Measurements from ENCODE around the gene THSD4. TPM values are rescaled to one million over a fixed set of nuclear protein-coding genes. Genes with fewer than 3 reads are reported as not detected.
A peak's percentile ranks its signal among the peaks of the same experiment; 100 is the strongest.

The THSD4 gene
- polyA plus RNA-seq, 1 donor (not counting 4 experiments of a cell fraction or from before 2014, with no cell fraction given): 24.5 TPM

DNA sequence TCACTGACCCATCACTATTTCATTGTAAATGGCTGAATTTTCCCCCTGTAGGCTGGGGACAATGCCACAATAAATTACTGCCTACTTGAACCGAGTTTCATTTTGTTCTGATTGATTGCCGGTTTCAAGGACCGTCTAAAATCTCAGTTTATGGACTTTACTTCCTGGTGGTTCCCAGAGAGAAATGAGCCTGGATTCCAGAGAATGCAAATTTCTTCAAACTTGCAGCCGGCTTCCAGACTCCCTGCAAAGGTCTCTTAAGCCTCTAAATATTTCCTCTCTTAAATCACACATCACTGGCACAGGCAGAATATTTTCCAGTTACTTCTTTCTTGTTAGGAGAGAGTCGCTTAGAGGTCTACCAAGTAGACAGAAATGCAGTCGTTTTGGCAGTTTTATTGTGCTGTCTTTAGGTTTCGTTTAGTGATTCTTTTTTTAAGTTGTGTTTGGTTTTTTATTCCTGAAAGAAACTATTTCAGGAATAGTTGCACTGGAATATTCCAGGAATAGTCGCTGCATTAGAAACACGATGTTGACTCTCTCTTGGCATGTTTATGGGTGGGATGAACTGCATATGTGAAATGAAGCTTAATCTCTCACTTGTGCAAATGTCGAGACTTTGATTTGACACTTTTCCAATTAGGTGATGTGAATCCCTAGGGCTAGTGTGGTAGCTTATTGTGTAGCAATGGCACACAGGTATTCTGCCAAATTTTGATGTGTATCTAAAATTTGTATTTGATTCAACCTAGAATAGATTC is 411.0 kb downstream of the THSD4 start:
- Histone ChIP-seq H3K27me3 (ENCODE audit: control insufficient read depth, extremely low read depth, insufficient read depth, low read length) (no peaks in the 10 kb centered on the region), H3K4me3 (ENCODE audit: control insufficient read depth in 2 of 3, extremely low read depth in 1 of 3, insufficient read depth in 2 of 3, low read depth in 1 of 3, low read length in 3 of 3) (no peak overlapping the region), H3K9me3 (ENCODE audit: control insufficient read depth, low read depth, low read length) (no peaks in the 10 kb centered on the region), H3K9ac (ENCODE audit: control insufficient read depth, extremely low read depth, insufficient read depth, low read length) (no peak overlapping the region), H3K27ac (ENCODE audit: control insufficient read depth, insufficient read depth, low read length) (no peak overlapping the region), H3K4me1 (ENCODE audit: control insufficient read depth, extremely low read depth, insufficient read depth, low read length) (peaks cover 8% of the 10 kb centered on the region), H4K20me1 (ENCODE audit: control insufficient read depth, extremely low read depth, insufficient read depth, low read length) (no peaks in the 10 kb centered on the region), H3K4me2 (ENCODE audit: control insufficient read depth, extremely low read depth, insufficient read depth, low read depth, low read length) (no peak overlapping the region), H3K79me2 (ENCODE audit: control insufficient read depth, insufficient read depth, low read length) (no peaks in the 10 kb centered on the region), H2AFZ (ENCODE audit: control insufficient read depth, low read length) (no peak overlapping the region), H3K9me1 (ENCODE audit: control insufficient read depth, extremely low read depth, insufficient read depth, low read length) (no peaks in the 10 kb centered on the region), H3K36me3 (ENCODE audit: control insufficient read depth in 2 of 2, extremely low read depth in 1 of 2, insufficient read depth in 2 of 2, low read length in 2 of 2) (peaks cover 0 to 4% of the 10 kb centered on the region in 2 experiments)
- peak; percentile 36 for FAIRE-seq
- DNase-seq (ENCODE audit: low read depth, low spot score): no peak
- dilution Hi-C loops (cut with MboI; ENCODE audit: extremely low pct_ligation_motif_present, low sequenced_read_pairs): no loop called here
- TF ChIP-seq, protein P1, sequence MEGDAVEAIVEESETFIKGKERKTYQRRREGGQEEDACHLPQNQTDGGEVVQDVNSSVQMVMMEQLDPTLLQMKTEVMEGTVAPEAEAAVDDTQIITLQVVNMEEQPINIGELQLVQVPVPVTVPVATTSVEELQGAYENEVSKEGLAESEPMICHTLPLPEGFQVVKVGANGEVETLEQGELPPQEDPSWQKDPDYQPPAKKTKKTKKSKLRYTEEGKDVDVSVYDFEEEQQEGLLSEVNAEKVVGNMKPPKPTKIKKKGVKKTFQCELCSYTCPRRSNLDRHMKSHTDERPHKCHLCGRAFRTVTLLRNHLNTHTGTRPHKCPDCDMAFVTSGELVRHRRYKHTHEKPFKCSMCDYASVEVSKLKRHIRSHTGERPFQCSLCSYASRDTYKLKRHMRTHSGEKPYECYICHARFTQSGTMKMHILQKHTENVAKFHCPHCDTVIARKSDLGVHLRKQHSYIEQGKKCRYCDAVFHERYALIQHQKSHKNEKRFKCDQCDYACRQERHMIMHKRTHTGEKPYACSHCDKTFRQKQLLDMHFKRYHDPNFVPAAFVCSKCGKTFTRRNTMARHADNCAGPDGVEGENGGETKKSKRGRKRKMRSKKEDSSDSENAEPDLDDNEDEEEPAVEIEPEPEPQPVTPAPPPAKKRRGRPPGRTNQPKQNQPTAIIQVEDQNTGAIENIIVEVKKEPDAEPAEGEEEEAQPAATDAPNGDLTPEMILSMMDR (optimal IDR thresholded peaks at IDR 0.05 in 1 of 3, IDR thresholded peaks at IDR 0.05 in 1 of 3, conservative IDR thresholded peaks at IDR 0.05 in 1 of 3; ENCODE audit: extremely low read depth in 1 of 3, insufficient read depth in 2 of 3, low read length in 3 of 3): no peak
- no peak for TF ChIP-seq EZH2 (IDR thresholded peaks at IDR 0.05; ENCODE audit: low read length)

DNA sequence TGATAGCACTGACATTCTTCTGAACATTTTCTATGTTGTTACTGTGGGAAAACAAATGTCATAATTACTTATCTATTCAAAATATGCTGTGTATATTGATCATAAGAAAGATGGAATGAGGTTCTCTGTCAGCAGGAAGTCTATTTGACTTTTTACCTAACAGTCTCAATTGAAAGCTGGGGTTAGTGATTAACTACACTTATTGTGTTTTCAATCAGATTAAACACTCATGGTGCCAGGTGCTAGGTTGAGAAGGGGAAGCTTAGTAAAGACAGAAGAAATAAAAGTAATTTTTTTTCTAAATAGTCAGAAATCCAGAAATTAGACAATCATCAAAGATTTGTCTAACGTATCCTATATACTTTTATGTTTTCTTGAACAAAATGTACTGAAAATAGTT is 414.1 kb downstream of the THSD4 start:
- FAIRE-seq: peak; percentile 29
- Histone ChIP-seq H3K9ac (ENCODE audit: control insufficient read depth, extremely low read depth, insufficient read depth, low read length) (no peak overlapping the region), H3K9me1 (ENCODE audit: control insufficient read depth, extremely low read depth, insufficient read depth, low read length) (no peaks in the 10 kb centered on the region), H2AFZ (ENCODE audit: control insufficient read depth, low read length) (no peak overlapping the region), H3K27ac (ENCODE audit: control insufficient read depth, insufficient read depth, low read length) (no peak overlapping the region), H3K79me2 (ENCODE audit: control insufficient read depth, insufficient read depth, low read length) (no peaks in the 10 kb centered on the region), H3K27me3 (ENCODE audit: control insufficient read depth, extremely low read depth, insufficient read depth, low read length) (no peaks in the 10 kb centered on the region), H3K4me2 (ENCODE audit: control insufficient read depth, extremely low read depth, insufficient read depth, low read depth, low read length) (no peak overlapping the region), H3K9me3 (ENCODE audit: control insufficient read depth, low read depth, low read length) (no peaks in the 10 kb centered on the region), H3K36me3 (ENCODE audit: control insufficient read depth in 2 of 2, extremely low read depth in 1 of 2, insufficient read depth in 2 of 2, low read length in 2 of 2) (peaks cover 0 to 2% of the 10 kb centered on the region in 2 experiments), H4K20me1 (ENCODE audit: control insufficient read depth, extremely low read depth, insufficient read depth, low read length) (no peaks in the 10 kb centered on the region), H3K4me1 (ENCODE audit: control insufficient read depth, extremely low read depth, insufficient read depth, low read length) (peaks cover 8% of the 10 kb centered on the region), H3K4me3 (ENCODE audit: control insufficient read depth in 2 of 3, extremely low read depth in 1 of 3, insufficient read depth in 2 of 3, low read depth in 1 of 3, low read length in 3 of 3) (no peak overlapping the region)
- TF ChIP-seq, protein P1 (optimal IDR thresholded peaks at IDR 0.05 in 1 of 3, IDR thresholded peaks at IDR 0.05 in 1 of 3, conservative IDR thresholded peaks at IDR 0.05 in 1 of 3; ENCODE audit: extremely low read depth in 1 of 3, insufficient read depth in 2 of 3, low read length in 3 of 3): no peak
- TF ChIP-seq EZH2 (IDR thresholded peaks at IDR 0.05; ENCODE audit: low read length): no peak
- DNase-seq (ENCODE audit: low read depth, low spot score): no peak
- dilution Hi-C loops (cut with MboI; ENCODE audit: extremely low pct_ligation_motif_present, low sequenced_read_pairs): no loop called here
